ENCODE data around the gene PRSS57.
"Not testable (repeated sequence)": the region's sequence is repeated elsewhere in the genome, so short reads cannot be mapped to it uniquely, and the experiment has no call there.

PRSS57 gene

DNA sequence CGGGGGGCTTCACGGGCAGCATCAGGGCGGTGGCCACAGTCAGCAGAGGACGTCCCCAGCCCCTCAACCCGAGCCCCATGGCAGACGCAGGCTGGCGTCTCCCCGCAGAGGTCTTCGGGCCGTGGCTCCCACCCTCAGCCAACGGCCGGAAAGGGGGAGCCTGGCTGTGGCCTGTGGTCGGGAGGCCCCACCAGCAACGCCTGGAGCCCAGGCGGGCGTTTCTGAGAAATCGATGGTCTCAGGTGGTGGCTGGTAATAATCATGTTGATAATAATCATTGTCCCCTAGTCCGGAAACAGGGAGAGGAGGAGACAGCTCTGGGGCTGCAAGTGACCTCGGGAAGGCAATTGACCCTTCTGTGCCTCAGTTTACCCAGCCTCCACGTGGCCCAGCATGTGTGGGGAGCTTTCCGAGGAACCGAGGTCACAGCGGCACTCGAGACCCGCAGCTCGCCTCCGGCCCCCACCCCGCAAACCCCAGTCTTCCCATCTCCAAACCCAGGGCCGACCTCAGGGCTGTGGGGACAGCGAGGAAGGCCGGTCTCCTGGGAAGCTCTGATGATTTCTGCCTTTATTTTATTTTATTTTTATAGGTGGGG, at the start of gene PRSS57:
Gene PRSS57, minus strand, starts transcription at position 101 of the 598 bp plus-strand sequence. Its CDS starts 22 bp downstream, at position 79.
- DNase-seq (ENCODE audit: low read depth, low spot score), result no peak

DNA sequence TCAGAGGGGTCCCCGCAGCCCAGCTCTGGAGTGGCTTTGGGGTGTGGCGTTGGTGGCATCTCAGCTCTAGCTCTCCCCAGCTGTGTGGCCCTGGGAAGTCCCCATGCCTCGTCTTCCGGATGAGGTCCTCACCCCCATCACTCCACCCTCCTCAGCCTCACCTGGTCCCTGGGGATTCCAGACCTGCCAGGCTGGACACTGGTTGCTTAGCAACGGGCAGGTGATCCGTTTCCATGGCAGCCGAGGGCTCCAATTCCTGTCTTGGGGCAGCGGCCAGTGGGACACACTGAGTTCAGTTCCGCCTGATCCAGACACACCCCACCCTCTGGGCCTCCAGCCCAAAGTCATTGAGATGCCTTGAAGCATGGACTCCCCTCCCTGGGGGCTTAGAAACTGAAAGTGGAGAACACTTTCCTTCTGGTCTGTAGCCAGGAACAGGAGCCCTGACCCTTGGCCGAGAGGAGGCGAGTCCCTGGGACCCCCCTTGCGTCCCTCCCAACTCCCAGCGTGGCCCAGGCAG, 48.0 kb upstream of the PRSS57 start:
- no peak for DNase-seq (ENCODE audit: low read depth, low spot score)

DNA sequence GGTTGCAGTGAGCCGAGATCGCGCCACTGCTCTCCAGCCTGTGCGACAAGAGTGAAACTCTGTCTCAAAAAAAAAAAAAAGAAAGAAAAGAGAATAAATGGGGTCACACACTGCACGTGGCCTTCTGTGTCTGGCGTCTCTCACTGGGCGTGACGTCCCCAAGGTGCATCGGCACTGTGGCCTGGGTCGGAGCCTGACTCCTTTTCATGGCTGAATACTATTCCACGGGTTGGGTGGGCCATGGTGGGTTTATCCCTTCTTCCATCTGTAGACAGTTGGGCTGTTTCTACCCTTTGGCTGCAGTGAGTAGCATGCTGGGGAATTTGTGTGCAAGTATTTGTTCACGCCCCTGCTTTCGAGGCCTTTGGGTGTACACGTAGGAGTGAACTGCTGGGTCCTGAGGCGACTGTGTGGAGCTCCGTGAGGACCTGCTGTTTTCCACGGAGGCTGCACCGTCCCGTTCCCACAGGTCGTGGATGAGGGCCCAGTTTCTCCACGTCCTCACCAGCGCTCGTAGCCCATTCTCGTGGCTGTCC, 47.4 kb upstream of the PRSS57 start:
- DNase-seq (ENCODE audit: low read depth, low spot score), result no peak

DNA sequence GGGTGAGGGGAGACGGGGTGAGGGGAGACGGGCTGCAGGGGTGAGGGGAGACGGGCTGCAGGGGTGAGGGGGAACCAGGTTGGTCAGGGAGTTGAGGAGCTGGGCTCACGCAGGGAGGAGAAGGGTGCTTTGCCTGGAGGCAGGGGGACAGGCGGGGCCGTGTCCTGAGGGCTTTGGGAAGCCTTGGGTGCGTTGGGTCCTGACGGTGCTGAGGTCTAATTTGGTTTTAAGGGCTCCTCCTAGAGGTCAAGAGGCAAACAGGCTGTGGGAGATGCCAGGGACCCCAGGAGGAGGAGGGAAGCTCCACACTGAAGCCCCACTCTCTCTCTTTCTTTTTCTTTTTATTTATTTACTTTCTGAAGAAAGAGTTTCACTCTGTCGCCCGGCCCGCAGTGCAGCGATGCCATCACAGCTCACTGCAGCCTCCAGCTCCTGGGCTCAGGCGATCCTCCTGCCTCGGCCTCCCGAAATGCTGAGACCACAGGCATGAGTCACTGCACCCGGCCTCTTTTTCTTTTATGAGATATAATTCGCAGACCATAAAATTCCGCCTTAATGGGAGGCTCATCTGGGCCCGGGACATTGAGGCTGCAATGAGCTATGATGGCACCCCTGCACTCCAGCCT, 46.4 kb upstream of the PRSS57 start:
- DNase-seq (ENCODE audit: low read depth, low spot score), result no peak

DNA sequence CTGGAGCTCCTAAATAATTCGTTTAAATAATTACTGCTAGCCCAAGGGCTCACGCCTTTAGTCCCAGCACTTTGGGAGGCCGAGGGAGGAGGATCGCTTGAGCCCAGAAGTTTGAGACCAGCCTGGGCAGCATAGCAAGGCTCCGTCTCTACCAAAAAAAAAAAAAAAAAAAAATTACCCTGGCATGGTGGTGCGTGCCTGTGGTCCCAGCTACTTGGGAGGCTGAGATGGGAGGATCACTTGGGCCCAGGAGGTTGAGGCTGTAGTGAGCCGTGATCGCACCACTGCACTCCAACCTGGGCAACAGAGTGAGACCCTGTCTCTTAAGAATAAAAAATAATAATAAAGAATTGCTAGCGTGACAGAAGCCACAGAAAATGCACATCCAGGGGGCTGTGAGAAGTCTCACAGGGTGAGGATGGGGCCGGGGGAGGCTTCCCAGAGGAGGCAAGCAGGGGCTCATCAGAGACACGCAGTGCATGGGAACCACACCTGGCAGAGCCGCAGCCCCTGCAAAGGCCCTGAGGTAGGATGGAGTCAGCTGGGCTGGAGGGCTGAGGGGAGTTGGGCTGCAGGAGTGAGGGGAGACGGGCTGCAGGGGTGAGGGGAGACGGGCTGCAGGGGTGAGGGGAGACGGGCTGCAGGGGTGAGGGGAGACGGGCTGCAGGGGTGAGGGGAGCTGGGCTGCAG, 45.7 kb upstream of the PRSS57 start:
- DNase-seq (ENCODE audit: low read depth, low spot score), result not testable (repeated sequence)

DNA sequence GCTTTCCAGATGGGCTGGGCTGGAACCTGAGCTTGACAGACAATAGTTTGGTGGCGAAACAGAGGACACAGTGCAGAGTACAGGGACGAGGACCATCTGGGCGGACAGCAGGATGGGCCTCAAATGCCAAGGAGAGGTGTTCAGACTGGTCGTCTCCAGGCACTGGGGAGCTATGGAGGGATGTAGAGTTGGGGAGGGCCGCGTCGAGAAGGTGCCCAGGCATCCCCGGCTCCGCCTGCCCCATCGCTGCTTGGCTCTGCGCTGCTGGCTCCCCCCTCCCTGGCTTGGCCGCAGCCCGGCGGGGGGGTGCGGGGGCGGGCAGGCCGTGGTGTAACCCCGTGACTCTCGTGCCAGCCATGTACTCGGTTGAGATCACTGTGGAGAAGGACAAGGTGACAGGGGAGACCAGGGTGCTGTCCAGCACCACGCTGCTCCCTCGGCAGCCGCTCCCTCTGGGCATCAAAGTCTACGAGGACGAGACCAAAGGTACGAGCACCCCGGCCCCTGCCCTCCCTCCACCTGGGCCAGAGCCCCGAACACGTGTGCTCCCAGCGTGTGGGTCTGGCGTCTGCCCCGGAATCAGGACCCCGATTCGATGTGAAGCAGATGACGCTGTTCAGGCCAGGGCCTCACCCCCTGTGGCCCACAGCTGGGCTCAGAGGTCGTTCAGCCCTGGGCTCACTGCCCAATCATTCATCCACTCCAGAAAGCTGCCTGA, 44.9 kb upstream of the PRSS57 start:
- no peak for DNase-seq (ENCODE audit: low read depth, low spot score)

DNA sequence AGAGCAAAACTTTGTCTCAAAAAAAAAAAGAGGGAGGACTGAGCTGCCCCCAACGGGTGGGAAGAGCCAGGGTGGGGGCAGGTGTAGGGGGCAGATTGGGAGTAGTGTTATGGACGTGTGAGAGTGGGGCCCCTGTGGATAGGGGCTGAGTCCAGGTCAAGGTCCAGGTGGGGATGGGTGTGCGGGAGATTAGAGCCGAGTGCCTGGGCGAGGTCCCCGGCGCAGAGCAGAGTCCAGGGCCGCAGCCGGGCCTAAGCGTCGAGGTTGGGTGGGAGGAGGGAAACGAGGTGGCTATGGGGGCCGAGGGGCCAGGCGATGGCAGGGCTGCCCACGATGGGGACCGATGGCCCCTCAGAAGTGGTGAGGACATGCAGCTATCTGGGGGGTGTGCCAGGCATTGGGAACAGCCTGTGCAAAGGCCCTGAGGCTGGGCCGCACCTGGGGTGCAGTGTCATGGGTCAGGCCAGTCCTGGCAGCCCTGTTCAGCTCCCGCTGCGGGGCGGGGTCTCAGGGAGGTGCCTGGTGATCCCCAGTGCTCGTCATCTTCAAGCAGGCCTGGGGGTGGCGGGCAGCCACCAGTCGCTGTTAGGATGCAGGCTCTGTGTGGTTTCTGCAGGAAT, 43.4 kb upstream of the PRSS57 start:
- no peak for DNase-seq (ENCODE audit: low read depth, low spot score)

DNA sequence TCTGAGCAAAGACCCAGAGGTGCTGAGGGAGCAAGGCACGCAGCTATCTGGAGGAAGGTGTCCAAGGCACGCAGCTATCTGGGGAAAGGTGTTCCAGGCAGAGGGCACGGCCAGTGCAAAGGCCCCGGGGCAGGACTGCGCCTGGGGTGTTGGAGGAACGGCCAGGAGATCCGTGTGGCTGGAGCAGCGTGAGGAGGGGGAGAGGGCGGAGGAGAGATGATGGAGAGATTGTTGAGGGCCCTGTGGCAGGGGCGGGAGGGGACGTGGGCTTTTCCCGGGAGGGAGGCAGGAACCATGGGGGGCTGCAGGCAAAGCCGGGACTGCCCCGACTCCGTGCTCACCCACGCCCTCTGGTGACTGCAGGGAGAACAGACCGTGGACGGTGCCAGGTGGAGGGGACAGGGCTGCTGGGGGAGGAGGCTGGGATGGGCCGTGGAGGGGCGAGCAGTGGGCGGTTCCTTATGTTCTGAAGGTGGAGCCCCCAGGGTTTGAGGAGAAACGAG, 42.4 kb upstream of the PRSS57 start:
- DNase-seq (ENCODE audit: low read depth, low spot score), result no peak

DNA sequence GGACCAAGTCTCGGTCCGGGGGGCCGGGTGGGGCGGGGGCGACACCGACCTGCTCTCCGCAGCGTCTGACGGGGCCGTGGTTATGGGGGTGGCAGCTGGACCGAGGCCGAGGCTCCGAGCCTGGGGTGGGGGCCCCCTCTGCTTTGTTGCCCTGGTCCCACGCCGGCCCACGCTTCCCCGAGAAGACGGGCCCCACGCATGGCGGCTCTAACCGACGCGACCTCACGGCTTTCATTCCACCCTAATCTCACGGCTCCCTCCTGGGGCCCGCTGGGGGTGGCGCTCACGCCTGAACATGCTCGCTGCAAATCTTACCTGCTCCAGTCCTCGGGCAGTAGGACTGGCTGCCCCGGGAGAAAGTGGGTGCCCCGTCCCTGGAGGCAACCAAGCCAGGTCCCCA, 40.9 kb upstream of the PRSS57 start:
- no peak for DNase-seq (ENCODE audit: low read depth, low spot score)

DNA sequence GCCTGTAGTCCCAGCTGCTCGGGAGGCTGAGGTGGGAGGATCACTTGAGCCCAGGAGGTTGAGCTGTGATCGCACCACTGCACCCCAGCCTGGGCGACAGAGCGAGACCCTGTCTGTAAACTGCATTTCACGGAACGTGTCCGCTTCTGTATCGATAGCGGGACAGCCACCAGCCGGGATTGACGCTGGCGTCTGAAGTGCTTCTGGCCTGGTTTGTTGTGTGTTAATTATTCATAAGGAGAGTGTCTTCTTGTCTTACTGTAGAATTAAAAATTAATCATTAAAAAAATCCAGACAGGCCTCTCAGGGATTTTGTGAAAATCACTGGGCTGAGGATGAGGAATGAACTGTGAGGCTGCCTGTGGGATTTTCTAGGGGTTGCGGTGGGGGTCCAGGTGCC, 39.5 kb upstream of the PRSS57 start:
- no peak for DNase-seq (ENCODE audit: low read depth, low spot score)

DNA sequence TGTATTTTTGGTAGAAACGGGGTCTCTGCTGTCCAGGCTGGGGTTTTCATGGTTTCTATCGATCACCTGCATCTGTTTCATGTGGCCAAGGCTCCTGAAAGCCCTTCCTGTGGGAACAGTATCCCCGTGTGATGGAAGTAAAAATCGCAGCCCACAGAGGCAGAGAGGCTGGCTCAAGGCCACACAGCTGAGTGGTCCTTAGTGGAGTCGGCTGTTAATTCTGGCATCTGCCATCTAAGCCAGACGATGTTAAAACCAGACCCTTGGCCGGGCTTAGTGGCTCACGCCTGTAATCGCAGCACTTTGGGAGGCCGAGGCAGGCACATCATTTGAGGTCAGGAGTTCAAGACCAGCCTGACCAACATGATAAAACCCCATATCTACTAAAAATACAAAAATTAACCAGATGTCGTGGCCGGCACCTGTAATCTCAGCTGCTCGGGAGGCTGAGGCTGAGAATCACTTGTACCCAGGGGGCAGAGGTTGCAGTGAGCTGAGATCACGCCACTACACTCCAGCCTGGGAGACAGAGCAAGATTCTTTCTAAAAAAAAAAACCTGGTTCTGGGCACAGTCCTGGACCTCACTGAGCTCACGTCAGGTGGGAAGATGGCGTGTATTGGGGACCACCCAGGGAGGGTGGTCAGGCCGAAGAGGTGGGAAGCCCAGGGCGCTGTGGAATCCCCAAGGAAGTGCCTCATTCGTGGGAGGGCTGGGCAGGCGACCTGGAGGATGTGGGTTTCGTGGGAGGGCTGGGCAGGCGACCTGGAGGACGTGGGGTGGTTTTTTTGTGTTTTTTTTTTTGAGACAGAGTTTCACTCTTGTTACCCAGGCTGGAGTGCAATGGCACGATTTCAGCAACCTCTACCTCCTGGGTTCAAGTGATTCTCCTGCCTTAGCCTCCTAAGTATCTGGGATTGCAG, 37.2 kb upstream of the PRSS57 start:
- no peak for DNase-seq (ENCODE audit: low read depth, low spot score)

DNA sequence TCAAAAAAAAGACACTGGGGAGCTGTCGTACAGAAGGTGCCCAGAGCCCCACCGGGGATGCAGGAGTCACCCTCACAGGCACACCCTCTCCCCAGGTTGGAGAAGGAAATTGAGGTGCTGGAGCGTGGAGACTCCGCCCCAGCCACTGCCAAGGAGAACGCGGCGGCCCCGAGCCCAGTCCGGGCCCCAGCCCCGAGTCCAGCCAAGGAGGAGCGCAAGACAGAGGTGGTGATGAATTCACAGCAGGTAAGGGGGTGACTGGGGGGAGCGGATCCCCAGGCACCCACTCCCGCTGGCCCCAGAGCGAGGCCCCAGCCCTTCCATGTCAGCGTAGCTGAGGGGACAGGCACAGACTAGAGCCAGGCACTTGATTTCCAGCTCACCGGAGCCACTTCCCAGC, 35.7 kb upstream of the PRSS57 start:
- no peak for DNase-seq (ENCODE audit: low read depth, low spot score)

DNA sequence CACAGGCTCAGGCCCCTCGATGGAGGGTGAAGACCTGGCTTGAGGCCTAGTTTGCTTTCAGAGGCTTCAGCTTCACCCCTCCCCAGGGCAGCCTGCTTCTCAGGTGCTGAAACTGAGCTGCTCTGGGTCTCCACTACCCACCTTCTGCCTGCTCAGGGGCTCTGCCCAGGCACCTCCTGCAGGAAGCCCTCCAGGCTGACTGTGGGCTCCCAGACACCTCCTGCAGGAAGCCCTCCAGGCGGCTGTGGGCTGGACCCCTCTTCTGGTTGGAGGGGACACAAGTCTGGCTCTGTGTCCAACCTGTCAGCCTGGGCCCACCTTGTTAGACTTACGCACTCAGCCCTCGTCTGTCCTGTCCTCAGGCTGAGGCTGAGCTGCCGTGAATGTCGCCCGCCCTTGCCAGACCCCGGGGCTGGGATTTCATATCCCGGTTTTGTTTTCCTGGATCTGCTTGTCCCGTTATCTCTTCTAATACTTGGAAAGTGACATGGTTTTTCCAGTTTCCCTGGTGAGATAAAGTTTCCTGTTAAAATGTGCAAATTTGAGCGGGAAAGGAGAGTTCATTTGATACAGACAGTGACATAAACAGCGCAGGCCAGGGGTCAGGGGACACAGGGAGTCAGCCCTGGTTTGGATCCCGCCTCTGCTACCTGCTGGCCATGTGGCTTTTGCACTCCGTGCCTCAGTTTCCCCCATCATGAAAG, 34.9 kb upstream of the PRSS57 start:
- DNase-seq (ENCODE audit: low read depth, low spot score), result no peak

DNA sequence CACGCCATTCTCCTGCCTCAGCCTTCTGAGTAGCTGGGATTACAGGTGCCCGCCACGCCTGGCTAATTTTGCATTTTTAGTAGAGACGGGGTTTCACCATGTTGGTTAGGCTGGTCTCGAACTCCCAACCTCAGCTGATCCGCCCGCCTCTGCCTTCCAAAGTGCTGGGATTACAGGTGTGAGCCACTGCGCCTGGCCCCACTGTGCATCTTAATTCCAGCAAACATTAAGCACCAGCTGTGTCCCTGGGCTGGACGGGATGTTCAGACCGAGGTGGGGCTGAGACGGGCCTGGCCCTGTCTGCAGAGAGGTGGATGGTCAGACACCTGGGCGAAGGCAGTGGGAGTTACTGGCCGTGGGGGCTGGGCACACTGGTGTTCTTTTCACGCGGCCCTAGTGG, 34.3 kb upstream of the PRSS57 start:
- not testable (repeated sequence) for DNase-seq (ENCODE audit: low read depth, low spot score)

DNA sequence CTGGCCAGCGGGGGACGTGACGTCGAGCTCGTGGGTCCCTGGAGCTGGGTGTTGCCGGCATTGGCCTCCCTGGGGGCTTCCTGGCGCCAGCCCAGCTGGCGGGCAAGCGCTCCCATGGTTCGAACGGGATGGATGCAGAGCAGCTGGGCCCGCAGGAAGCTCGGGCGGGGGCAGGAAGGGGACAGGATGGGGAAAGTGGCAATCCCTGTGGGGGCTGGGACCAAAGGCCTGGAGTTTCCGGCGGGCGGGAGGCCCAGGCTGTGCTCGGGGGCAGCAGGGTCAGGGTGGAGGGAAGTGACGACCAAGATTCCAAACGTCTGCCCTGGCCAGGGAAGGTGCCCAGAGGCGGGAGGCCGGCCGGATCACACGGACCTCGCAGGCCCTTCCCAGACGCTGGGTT, 32.8 kb upstream of the PRSS57 start:
- DNase-seq (ENCODE audit: low read depth, low spot score), result no peak

DNA sequence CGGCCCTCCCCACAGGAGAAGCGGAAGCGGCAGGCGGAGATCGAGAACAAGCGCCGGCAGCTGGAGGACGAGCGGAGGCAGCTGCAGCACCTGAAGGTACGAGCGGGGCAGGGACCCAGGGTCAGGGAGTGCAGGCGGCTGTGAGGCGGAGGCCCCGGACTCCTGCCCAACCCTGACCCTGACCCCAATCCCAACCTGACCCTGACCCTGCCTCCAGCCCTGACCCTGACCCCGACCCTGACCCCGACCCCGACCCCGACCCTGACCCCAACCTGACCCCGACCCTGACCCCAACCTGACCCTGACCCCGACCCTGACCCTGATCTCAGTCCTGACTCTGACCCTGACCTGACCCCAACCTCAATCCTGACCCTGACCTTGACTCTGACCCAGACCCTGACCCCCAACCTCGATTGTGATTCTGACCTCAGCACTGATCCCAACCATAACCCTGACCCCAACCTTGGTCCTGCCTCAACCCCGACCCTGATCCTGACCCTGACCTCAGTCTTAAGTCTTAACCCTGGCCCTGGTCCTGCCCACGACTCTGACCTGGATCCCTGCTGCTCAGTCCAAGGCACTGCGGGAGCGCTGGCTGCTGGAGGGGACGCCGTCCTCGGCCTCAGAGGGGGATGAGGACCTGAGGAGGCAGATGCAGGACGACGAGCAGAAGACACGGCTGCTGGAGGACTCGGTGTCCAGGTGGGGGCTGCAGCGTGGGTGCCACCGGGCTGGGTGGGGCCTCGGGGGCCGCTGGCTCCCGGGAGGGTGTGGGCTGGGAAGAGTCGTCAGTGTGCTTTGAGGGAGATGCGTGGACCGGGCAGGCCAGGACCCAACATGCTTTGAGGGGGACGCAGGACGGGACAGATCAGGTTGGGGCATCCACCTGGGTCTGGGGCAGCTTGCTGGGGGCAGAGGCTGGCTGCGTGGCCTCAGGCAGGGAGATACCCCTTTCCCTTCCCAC, 32.0 kb upstream of the PRSS57 start:
- DNase-seq (ENCODE audit: low read depth, low spot score), result no peak

DNA sequence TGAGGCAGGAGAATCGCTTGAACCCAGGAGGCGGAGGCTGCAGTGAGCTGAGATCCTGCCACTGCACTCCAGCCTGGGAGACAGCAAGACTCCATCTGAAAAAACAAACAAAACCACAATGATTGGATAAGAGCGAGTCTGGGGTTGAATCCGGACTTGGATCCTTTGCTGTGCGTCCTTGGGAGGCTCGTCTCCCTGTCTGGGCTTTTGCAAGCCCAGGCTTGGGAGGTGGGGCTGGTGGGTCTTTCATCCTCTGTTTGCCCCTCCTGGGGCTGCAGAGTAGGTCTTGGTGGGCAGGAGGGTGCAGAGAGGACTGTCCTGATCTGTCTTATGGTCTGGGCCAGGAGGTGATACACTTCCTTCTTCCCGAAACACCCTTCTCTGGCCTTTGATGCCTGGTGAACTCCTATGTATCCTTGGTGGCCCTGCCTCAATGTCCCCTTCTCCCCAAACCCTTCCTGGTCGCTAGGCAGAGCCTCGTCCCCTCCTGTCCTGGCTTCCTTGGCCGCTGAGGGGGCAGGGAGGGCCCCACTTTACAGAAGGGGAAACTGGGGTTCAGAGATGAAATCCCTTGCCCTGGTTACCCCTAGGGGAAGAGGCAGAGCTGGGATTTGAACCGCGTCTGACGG, 30.3 kb upstream of the PRSS57 start:
- no peak for DNase-seq (ENCODE audit: low read depth, low spot score)

DNA sequence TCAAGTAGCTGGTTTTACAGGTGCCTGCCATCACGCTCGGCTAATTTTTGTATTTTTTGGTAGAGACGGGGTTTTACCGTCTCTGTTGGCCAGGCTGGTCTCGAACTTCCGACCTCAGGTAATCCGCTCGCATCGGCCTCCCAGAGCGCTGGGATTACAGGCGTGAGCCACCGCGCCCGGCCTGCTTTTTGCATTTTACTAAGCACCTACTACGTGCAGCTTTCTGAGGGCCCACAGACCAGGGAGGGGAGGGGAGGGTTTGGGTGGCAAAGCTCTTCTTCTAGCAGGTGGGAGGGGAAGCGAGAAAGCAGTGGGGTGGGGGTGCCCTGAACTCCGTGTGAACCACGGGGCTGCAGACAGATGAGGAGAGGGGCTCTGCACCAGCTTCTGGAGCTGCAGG, 28.5 kb upstream of the PRSS57 start:
- no peak for DNase-seq (ENCODE audit: low read depth, low spot score)

Data from smooth muscle cell of the brain vasculature (primary cell).